HL-60 (cell line): ENCODE data around the gene LMTK2.

Experiments used
- DNase-seq, 2 experiments: peaks; one replicate each; pipeline ENCODE4 v3.0.0-alpha.2; 2010 to 2020; ENCODE audit warnings: low read depth in 1 of 2, low spot score in 1 of 2
- H3K27ac ChIP-seq: fragments of 250-450 bp; sonication (Bioruptor Pico); replicated peaks from 2 replicates; pipeline ENCODE4 v1.5.1; 2020; ENCODE audit warnings: mild to moderate bottlenecking, moderate library complexity
- H3K27me3 ChIP-seq: fragments of 250-450 bp; sonication (Bioruptor Pico); 2 replicates; pipeline ENCODE4 v1.5.1; 2021; ENCODE audit warnings: mild to moderate bottlenecking, moderate library complexity; ENCODE audit not compliant: insufficient read depth, poor library complexity, severe bottlenecking
- H3K4me3 ChIP-seq: replicated peaks from 2 replicates; pipeline ENCODE4 v1.5.1; 2011; ENCODE audit warnings: mild to moderate bottlenecking, control low read depth, low read length; ENCODE audit not compliant: insufficient read depth
- CTCF ChIP-seq: IDR thresholded peaks from one replicate; pipeline ENCODE4 v1.5.1; 2011; ENCODE audit warnings: low read length, control low read depth, inconsistent platforms; ENCODE audit not compliant: insufficient read depth
- GABPA ChIP-seq: IDR thresholded peaks from 2 replicates; pipeline ENCODE4 v1.6.1; 2012; ENCODE audit warnings: low read depth
- POLR2AphosphoS5 ChIP-seq: IDR thresholded peaks from 2 replicates; pipeline ENCODE4 v1.6.1; 2012; ENCODE audit warnings: low read depth
- REST ChIP-seq: IDR thresholded peaks from 2 replicates; pipeline ENCODE4 v1.6.1; 2012; ENCODE audit warnings: low read depth; ENCODE audit not compliant: insufficient replicate concordance
- SPI1 ChIP-seq: IDR thresholded peaks from 2 replicates; pipeline ENCODE4 v1.6.1; 2012; ENCODE audit warnings: low read depth, mild to moderate bottlenecking, borderline replicate concordance

The LMTK2 gene

DNA sequence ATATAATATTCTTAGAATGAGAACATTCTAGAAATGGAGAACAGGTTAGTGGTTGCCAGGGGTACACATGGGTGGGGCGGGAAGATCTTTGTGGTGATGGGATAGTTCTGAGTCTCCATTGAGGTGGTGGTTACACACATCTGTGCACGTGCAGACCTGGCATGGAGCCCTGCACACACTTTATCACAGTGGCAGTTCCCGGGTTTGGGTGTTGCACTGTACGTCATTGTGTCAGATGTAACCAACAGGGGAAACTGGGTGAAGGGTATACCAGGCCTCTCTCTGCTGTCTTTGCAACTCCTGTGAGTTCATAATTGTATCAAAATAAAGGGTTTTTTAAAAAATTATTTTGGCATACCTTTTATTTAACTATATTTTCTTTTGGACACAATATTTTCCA, 51.1 kb downstream of the LMTK2 start:
- DNase-seq, result no peak
- H3K4me3 ChIP-seq, result no peak overlapping the region
- TF ChIP-seq GABPA, result no peak
- no peak for TF ChIP-seq POLR2AphosphoS5
- no peak for TF ChIP-seq REST
- no peak for TF ChIP-seq SPI1
- no peak for TF ChIP-seq CTCF
- no peaks in the 10 kb centered on the region for H3K27me3 ChIP-seq
- H3K27ac ChIP-seq, result no peak overlapping the region

DNA sequence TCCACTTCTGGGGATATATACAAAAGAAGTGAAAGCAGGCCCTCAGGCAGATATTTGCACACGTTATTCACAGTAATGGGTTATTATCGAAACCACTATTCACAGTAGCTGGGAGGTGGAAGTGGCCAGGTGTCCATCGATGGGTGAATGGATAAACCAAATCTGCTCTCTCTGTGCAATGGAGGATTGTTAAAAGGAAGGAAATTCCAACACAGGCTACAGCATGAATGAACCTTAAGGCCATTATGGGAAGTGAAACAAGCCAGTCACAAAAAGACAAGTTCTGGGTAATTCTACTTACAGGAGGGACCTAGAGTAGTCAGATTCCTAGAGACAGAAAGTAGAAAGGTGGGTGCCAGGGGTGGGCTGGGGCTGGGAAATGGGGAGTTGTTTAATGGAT, 56.1 kb downstream of the LMTK2 start:
- TF ChIP-seq CTCF, result no peak
- TF ChIP-seq REST, result no peak
- TF ChIP-seq GABPA, result no peak
- no peak for TF ChIP-seq SPI1
- no peak for TF ChIP-seq POLR2AphosphoS5
- no peak for DNase-seq
- no peak overlapping the region for H3K27ac ChIP-seq

GRCh38 chr7:98163269-98163668, 56.6 kb downstream of the LMTK2 start:
- Histone ChIP-seq H3K27ac (no peak overlapping the region), H3K4me3 (no peak overlapping the region), H3K27me3 (no peaks in the 10 kb centered on the region)
- TF ChIP-seq SPI1, result no peak
- TF ChIP-seq CTCF, result no peak
- TF ChIP-seq POLR2AphosphoS5, result no peak
- no peak for TF ChIP-seq GABPA
- TF ChIP-seq REST, result no peak
- no peak for DNase-seq

More for the DNA sequence above, 56.1 kb downstream of the LMTK2 start:
- Histone ChIP-seq H3K4me3 (no peak overlapping the region), H3K27me3 (no peaks in the 10 kb centered on the region)
